HG03521 (cell line): ENCODE results near the gene ZDHHC11.
"Not testable (repeated sequence)": the region's sequence is repeated elsewhere in the genome, so short reads cannot be mapped to it uniquely, and the experiment has no call there.

Experiments used
- ATAC-seq: cut with Tn5 transposase; IDR thresholded peaks from one replicate; pipeline ENCODE4 v1.9.1; 2021; ENCODE audit warnings: mild to moderate bottlenecking, moderate library complexity; ENCODE audit not compliant: unreplicated experiment

The ZDHHC11 gene

DNA sequence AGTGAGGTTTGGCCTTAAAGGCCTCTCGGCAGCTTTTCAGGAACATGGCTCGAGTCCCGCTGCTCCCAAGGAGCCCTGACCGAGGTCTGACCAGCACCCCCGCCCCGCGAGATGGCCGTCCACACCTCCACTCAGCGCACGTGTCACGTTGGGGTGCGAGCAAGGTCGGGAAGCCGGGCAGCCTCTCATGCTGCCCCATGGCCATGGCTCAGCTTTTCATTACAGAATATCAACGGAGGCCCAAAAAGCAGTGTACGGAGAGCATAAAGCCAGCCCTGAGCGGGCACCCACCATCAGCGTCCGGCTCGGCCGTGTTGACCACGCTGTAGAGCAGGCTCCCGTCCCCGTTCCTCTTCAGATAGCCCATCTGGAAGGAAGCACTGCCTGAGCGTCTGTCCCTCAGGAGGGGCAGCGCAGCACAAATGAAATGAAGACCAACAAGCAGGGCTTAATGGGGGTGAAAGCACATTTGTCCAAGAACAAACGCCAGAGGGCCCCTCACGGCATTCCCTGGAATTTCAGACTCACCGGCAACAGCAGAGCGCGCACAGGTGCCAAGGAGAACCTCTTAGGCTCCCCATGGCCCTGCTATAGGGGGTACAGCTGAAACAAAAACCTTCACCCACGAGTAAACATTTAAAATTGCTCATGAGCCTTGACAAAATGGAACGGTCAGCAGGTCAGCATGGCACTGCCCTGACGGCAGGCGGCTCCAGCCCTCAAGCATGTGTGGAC is 30.2 kb upstream of the ZDHHC11 start:
- ATAC-seq = no peak

DNA sequence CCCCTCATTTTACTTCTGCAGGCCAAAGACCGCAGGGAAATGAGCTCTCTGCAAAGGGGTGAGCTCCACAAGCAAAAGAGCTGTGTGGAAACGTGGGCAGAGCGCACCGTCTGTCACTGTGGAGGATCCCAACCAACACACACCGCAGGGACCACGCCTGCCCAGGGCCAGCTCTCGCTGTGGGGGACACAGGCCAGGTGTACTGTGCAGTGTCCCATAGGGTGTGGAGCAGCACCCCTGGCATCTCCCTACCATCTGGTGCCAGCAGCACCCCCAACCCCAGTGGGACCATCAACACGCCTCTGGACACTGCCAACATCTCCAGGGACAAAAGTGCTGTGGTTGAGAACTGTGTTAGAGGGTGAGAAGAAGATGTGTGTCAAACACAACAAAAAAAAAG is 27.9 kb upstream of the ZDHHC11 start:
- ATAC-seq = not testable (repeated sequence)

DNA sequence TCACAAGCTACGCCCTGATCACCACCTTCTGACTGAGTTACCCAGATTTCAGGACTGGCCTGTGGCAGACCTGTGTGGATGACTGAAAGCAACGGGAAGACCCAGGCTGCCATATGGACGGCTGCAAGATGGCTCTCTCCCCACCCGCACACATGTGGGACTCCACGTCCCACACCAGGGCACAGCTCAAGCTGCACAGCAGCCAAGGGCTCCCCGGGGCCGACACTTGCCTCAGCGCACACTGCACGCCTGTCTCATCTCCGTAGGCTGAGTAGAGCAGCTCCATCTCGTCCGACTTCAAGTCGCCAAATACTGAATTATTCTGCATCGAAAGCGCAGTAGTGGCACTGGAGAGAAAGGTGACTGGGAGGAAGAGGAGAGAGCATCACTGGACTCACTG is 27.3 kb upstream of the ZDHHC11 start:
- no peak for ATAC-seq

DNA sequence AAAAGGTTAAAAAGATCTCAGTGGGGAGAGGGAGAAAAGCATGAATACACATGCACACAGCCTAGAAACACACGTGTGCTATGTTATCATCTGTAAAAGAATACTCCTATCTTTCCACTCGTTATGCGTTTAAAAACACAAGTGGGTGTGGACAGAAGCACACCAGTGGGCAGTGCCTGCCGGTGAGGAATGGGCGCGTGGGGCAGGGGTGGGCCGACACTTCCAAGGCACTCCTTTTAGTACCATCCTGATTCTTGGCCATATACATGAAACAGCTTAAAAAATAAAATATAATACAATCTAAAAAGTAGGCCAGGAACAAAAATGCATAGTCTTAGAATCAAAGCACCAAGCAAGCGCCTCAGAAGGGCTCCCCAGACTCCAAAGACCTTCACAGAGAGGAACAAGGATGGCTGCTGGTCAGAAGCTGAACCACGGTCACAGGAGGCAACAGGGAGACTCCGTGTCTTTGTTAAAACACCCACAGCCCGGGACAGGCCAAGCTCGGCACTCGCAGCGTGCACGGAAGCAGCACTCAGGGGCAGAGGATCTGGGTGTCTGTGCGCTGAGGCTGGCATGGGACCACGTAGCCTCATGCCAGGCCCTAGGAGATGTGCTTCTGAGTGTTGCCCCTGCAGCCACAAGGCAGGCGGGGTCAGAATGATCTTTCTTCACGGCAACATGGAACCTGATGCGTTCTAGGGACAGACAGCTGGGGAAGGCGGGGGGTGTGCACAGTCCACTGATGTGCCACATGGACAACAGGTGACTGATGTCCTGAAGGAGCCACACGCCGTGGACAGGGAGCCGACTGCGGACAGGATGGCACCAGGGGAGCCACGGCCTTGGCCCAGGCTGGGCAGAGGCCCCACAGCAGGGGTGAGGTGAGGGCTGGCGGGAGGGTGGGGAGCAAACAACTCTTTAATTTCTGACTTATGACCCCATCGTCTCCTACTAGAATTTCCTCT is 25.9 kb upstream of the ZDHHC11 start:
- no peak for ATAC-seq

- no peak for ATAC-seq
These were observed 25.1 kb upstream of the ZDHHC11 start for GRCh38 chr5:875931-876330.

- ATAC-seq = no peak
These were observed 22.5 kb upstream of the ZDHHC11 start for GRCh38 chr5:873328-873727.

DNA sequence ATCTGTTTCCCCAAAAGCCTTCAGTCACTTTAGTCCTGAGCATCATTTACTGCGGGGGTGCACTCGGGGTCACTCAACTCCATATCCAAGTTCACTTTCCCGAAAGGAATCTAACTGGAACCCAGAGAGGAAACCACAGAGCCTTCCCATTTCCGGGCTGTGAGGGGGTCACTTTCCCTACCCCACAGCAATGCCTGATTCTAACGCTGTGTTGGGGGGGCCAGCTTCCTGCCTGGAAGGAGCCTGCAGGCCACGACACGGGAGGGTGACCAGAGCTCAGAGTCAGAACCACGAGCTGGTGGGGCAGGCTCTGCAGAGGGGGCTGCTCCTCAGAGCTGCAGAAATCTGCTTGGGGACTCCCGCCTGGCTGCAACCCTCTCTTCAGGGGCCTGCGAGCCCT is 21.5 kb upstream of the ZDHHC11 start:
- ATAC-seq = no peak

DNA sequence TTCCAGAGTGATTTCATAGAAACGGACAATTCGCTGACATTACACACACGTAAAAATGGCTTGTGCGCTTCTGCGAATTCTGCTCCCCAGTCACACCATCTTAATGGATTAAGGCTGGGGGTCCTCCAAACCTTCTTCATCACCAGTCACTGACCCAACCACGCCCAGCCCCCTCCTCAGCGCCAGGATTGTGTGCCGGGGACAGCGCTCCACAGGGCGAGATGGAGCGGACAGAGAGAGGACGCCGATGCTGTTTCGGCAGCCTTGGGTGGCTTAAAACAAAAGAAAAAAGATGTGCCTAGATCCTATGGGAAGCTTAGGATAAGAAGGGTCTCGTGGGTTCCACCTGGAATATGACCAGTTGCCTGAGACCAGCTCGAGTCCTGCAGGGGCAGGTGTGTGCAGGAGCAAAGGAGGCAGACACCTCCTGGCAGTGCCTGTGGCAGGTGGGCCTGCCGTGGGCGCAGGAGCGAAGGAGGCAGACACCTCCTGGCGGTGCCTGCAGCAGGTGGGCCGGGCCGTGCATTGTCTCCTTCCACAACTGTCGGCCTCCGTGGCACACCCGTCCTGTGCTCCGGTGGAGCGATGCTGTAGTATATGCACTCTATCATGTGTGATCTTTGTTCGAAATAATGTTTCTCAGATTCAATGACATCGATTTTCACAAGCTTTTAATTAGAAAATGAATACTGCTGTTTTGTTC is 21.0 kb upstream of the ZDHHC11 start:
- no peak for ATAC-seq

DNA sequence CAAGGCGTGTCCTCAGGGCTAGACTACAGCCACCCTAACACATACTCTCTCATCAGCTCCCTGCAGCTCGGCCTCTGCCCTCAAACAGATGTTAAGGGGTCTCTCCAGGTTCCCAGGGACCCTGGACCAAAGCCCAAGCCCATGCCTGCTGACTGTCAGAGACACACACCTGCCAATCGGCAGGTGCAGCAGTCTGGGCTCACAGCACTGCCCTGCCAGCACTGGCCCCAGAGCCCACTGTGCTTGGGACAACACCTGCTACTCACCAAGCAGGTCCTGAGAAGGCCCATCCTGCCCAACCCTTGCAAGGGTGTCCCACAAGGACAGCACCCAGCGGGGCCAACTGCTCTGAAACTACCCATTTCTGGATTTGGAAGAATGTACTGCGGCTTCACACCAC is 20.2 kb upstream of the ZDHHC11 start:
- no peak for ATAC-seq

- ATAC-seq = no peak
These were observed 17.8 kb upstream of the ZDHHC11 start for GRCh38 chr5:868428-869135.

DNA sequence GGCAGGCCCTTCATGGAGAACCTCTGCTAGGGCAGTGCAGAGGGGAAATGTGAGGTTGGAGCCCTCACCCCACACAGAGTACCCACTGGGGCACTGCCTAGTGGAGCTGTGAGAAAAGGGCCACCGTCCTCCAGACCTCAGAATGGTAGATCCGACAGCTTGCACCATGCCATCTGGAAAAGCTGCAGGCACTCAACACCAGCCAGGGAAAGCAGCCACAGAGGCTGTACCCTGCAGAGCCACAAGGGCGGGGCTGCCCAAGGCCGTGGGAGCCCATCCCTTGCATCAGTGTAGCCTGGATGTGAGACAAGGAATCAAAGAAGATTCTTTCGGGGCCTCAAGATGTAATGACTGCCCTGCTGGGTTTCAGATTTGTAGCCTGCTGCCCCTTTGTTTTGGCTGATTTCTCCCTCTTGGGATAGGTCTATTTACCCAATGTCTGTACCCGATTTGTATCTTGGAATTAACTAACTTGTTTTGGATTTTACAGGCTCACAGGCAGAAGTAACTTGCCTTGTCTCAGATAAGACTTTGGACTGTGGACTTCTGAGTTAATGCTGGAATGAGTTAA is 16.6 kb upstream of the ZDHHC11 start:
- no peak for ATAC-seq

GRCh38 chr5:865771-866170 is 15.0 kb upstream of the ZDHHC11 start:
- no peak for ATAC-seq

DNA sequence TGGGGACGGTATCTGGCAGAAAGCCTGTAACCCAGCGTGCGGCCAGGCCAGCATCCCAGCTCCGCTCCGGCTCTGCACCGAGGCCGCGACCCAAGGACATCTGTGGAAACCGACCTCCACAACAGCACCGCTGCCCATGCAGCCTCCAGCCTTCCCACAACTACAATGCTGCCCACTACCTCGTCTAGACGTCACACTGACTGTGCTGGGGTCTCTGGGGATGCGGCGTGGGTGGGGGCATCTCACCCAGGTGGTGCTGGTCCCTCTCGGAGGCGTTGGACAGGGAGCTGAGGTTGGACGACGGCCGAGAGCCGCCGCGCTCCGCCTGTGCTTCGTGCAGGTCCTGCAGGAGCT is 14.4 kb upstream of the ZDHHC11 start:
- no peak for ATAC-seq

GRCh38 chr5:864492-865167 is 13.8 kb upstream of the ZDHHC11 start:
- no peak for ATAC-seq

GRCh38 chr5:863244-863805 is 12.5 kb upstream of the ZDHHC11 start:
- no peak for ATAC-seq

DNA sequence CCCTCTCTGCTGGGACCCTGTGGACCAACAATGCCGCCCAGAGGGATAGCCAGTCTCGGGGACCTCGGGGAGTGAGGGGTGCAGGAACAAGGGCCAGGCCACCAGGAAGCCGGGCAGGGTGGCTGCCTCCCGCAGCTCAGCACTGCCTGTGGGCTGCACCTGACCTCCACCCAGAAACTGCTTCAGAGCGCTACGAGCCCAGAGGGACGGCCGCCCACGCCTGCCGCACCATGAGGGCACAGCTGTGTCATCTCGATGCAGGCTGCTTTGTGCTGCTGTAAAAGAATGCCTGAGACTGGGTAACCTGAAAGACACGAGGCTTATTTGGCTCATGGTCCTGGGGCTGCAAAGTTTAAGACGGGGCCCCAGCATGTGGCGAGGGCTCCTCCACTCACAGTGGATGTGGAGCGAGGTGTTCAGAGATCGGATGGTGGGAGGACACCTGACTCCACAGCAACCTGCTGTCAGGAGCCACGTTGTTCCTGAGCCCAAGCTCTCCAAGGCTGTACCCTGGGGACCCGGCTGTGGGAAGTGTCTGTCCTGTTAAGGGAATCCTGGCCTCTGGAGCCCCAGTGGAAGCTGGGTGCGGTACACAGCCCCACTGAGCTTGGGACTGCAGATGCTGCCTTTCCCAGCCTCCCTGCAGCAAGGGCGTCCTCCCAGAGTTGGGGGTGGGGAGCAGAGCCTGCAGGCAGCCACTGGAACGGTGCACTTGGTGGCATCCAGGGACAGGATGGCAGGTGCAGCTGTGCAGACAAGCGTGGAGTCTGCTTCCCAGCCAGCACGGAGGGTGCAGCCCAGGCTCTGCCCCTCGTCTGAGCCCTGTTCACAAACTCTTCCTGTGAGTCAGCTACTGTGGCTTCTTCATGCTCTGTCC is 11.8 kb upstream of the ZDHHC11 start:
- ATAC-seq = no peak

DNA sequence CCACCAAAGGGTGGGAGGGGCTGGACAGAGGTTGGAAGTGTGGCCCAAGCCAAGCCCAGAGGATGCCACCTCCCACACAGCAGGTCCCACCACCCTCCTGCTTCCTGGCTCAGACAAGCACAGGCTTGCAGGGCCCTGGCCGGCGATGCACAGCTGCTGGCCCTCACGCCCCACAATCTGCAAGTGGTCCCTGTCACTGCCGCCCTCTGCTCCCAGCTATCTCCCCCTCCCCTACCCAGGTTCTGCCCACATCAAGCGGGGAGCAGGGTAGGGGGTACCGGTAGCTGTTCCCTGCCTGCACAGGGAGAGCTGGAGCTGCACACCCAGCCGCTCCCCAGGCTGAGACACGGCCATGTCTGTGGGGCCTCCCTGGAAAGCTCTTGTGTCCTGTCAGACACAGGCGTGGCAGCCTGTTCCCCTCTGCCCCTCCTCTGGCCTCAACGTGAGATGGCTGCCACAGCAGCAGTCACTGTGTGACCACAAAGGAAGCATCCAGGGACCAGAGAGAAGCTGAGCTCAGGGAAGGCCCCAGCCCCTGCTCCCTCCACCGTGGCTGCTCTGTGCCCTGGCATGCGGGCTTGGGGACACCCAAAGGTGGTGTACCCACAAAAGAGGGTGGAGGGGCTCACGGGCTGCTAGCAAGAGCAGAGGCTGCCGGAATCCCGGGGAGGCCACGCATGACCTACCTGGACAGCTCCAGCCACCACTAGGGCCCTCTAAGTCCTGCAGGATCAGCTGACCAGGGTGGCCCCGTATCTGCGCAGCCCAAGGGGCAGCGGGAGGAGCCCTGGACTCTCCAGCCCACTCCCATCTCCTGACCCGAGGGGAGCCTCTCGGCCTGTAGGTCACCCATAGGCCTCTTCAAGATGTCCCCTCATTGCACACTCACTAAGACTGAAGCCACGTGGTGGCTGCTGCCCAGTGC is 10.9 kb upstream of the ZDHHC11 start:
- ATAC-seq = no peak
